DMS79 (cell line): Measurements from ENCODE around the gene TNFSF11.
"Not testable (repeated sequence)": the region's sequence is repeated elsewhere in the genome, so short reads cannot be mapped to it uniquely, and the experiment has no call there.

Experiments
- DNase-seq: peaks from one replicate; lab custom pipeline; 2025; lab: John Stamatoyannopoulos, UW

Gene TNFSF11

GRCh38 chr13:42560320-42560719 lies 13.6 kb upstream of the TNFSF11 start:
- DNase-seq = not testable (repeated sequence)

GRCh38 chr13:42561752-42562467 lies 12.0 kb upstream of the TNFSF11 start:
- no peak for DNase-seq

GRCh38 chr13:42567906-42568305 lies 6.0 kb upstream of the TNFSF11 start:
- DNase-seq = no peak

GRCh38 chr13:42569576-42570344 lies 4.2 kb upstream of the TNFSF11 start:
- no peak for DNase-seq

GRCh38 chr13:42571895-42572294 lies 2.1 kb upstream of the TNFSF11 start:
- DNase-seq = no peak

- DNase-seq = no peak
Measured at GRCh38 chr13:42574435-42575311, 721 bp downstream of the TNFSF11 start.

- DNase-seq = no peak
Measured at GRCh38 chr13:42575938-42576337, 2.0 kb downstream of the TNFSF11 start.

GRCh38 chr13:42577538-42577937 lies 3.6 kb downstream of the TNFSF11 start:
- no peak for DNase-seq

GRCh38 chr13:42580644-42581043 lies 6.7 kb downstream of the TNFSF11 start:
- no peak for DNase-seq

GRCh38 chr13:42581427-42581826 lies 7.5 kb downstream of the TNFSF11 start:
- no peak for DNase-seq

- no peak for DNase-seq
Measured at GRCh38 chr13:42591602-42592001, 17.6 kb downstream of the TNFSF11 start.

- no peak for DNase-seq
Measured at GRCh38 chr13:42592915-42593900, 19.3 kb downstream of the TNFSF11 start.

GRCh38 chr13:42594481-42595252 lies 20.7 kb downstream of the TNFSF11 start:
- DNase-seq = peak; percentile 69

- no peak for DNase-seq
Measured at GRCh38 chr13:42595253-42595571, 21.3 kb downstream of the TNFSF11 start.

- no peak for DNase-seq
Measured at GRCh38 chr13:42597505-42597904, 23.6 kb downstream of the TNFSF11 start.

GRCh38 chr13:42600943-42601342 lies 27.0 kb downstream of the TNFSF11 start:
- DNase-seq = no peak

- DNase-seq = no peak
Measured at GRCh38 chr13:42602906-42603305, 29.0 kb downstream of the TNFSF11 start.

GRCh38 chr13:42603571-42603970 lies 29.6 kb downstream of the TNFSF11 start:
- DNase-seq = no peak

- no peak for DNase-seq
Measured at GRCh38 chr13:42607546-42607945, 33.6 kb downstream of the TNFSF11 start.

GRCh38 chr13:42610649-42611048 lies 36.7 kb downstream of the TNFSF11 start:
- DNase-seq = no peak
